Kasumi-1 (cell line): Measurements from ENCODE around the gene RGS19.

Experiments
- DNase-seq, 2 experiments: peaks; one replicate each; lab custom pipeline; 2025; lab: John Stamatoyannopoulos, UW

RGS19 gene

DNA sequence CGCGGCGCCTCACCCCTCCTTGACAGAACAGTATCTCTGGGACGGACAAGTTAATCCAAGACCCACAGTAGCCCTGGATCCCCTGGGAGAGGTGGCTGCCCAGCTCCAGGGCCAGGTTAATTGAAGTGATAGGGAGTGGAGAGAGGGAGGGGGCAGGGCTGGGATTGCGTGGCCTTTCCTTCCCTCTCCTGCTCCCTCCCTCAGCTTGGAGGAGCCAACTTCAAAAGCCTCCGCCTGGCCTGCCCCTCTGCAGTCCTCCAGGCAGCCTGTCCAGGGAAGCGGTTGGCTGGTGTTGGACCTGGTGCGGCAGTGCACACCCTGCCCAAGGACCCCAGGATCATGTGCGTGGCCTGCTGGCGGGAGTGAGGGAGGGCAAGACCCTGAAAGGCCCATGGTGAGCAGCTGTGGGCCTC is 43.4 kb downstream of the RGS19 start, which contains the start of gene C20orf204:
Gene C20orf204 (plus strand): TSS at position 250 of the 413 bp plus-strand sequence. CDS start 142 bp downstream, at position 392.
- DNase-seq: no peak

DNA sequence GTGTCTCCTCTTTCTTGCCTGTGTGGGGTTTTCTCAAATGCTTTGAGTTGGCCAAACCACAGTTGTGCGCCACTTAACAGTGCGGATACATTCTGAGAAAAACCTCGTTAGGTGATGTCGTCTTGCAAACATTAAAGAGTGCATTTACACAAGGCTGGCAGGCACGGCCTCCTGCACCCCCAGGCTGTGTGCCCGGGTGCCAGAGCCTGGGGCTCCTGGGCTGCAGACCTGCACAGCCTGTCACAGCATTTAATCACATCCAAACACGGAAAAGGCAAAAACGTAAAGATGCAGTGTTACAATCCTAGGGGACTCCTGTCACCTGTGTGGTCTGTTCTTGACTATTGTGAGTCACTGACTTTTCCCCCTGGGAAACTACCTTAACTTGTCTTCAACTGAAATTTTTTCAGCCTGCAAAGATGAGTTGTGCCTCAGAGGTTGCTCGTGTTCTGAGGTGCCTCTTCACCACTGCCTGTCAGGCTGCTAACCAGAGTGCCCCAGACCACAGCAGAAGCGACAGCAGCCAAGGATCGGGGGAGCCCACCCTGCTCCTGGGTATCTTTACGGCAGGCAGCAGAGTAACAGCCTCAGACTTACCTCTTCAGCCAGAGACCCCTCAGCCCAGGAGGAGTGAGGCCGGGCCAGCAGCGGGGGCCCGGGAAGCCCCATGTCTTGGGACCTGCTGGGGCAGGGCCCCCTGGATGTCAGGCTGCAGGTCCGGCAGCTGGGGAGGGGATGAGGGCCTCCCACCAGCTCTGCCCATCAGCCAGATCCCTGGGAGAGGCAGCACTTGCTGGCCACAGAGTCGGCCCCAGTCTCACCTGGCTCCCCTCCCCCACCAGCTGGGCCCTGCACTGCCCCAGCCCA is 44.0 kb downstream of the RGS19 start:
- DNase-seq: no peak

DNA sequence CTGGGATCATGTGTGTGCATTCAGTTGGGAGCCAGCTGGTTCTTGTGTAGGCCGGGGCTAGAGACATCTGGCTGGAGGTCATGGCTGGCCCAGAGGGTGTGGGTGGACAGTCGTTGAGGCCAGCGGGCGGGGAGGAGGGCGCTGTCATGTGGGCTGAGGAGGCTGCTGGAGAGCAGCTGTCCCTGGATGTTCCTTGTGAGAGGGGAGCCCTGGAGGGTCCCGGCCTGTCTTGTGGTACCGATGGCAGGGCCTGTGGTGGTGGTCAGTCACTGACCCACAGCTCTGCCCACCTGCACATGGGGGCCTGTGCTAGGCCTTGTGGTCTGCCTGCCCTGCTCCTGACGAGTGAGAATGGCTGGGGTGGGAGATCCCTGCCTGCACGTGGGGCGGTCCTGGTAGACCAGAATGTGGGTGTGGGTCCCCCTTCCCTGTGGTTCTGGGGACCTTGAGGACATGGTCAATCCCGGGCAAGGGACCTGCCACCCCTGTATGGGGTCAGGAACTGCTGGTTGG is 45.3 kb downstream of the RGS19 start:
- no peak for DNase-seq

DNA sequence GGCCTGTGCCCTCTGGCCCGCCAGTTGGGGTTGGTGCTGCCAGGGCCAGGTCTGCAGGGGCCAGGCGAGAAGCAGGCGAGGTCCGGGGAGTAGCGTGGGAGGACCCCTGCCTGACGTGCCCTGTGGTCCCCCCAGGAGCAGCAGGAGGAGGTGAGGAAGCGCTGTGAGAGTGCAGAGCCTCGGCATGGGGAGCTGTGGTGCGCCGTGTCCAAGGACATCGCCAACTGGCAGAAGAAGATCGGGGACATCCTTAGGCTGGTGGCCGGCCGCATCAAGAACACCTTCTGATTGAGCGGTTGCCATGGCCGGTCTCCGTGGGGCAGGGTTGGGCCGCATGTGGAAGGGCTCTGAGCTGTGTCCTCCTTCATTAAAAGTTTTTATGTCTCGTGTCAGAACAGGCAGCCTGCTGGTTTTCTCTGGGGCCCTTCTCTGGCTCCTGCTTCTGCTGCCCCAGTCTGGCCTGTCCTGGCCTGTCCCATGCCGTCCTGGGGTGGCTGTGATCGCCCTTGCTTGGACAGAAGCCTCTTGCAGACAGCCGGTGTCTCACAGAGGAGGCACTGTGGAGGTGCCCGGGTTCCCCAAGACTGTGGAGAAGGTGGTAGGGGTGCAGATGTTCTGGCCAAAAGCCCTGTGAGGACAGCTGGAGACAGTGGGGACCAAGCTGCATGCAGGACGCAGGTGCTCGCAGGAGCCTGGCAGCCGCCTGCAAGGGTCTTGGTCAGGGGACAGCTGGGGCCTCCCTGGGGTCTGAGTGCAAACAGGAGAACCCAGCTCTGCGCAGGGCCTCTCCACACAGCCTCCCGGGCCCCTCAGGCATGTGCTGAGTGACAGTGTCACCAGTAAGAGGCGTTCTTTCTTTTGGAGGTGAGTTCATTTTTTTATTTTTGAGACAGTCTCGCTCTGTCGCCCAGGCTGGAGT is 46.4 kb downstream of the RGS19 start:
- no peak for DNase-seq

DNA sequence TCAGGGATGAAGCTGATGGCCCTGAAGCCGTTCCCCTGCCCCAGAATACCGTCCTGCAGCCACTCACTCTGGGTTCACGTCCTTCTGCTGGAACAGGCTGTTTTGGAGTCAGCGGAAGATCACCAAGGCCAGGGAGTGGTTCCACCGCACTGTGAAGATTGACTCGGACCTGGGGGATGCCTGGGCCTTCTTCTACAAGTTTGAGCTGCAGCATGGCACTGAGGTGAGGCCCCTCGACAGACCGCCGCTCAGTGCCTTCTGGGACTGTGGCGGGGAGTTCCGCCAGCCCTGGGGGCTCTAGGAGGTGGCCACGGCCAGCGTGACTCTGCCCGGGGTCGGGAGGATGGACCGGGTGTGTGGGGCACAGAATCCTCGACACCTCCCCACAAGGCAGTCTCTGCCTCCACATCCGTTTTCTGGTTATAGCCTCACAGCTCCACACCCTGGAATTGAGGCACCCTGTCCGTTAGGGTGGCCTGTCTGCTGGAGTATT is 47.5 kb downstream of the RGS19 start:
- no peak for DNase-seq

DNA sequence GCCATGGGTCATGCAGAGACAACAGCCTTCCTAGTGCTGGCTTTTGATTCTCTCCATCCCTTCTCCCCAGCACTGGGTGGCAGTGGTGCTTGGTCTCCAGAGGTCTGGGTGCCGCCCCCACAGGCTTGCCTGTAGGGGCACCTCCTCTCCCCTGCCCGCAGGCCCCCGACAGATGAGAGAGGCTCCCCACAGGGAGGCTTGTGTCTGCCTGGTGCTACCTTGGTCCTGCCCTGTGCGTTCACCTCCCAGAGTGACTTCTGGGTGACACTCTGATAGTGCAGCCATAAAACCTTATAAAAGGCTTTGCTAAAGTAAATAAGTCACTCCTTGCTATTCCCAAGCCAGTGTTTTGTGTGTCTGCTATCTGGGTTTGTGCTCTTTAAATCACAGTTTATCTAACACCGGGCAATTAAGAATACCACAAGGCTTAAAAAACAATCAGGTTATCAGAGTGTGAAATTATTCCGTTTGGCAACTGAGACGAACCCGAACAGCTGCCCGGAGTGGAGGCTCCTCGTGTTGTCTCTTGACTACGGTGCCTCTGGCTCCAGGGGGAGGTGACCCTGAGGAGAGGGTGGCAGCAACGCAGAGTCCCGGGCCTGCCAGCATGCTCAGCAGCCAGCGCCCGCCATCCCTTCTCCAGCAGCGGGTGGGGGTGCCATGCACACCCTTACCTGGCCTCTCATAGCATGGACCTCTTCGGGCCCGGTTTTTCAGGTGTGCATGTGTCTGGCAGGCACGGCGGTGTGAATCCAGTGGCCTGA is 48.8 kb downstream of the RGS19 start:
- DNase-seq: no peak

- no peak for DNase-seq
Observed at GRCh38 chr20:64029293-64030117, 49.8 kb downstream of the RGS19 start.

DNA sequence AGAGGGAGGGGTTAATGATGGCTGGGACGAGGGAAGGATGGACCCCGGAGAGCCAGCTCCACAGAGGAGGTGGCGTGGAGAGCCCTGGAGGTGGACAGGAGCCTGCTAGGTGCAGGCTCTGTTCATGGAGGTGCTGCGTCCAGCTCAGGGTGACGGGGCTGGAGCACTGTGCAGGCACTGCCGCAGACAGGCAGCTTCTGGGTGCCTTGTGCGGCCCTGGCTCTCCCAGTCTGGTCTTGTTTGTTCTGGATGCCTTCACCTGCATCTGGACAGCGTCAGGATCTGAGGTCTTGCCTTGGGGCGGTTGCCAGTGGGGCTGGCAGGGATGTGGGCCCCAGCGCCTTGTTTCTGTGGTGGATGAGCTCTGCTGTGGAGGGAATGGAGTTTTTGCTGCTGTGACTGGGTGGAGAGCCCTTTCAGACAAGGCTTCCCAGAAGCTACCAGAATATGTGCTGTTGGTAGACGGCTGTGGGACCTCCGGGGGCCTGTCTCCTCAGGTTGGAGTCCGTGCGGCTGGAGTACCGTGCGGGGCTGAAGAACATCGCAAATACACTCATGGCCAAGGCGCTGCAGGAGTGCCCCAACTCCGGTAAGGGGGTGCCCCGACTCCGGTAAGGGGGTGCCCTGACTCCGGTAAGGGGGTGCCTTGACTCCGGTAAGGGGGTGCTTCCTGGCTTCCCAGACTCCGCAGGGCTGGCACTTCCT is 51.2 kb downstream of the RGS19 start:
- no peak for DNase-seq

DNA sequence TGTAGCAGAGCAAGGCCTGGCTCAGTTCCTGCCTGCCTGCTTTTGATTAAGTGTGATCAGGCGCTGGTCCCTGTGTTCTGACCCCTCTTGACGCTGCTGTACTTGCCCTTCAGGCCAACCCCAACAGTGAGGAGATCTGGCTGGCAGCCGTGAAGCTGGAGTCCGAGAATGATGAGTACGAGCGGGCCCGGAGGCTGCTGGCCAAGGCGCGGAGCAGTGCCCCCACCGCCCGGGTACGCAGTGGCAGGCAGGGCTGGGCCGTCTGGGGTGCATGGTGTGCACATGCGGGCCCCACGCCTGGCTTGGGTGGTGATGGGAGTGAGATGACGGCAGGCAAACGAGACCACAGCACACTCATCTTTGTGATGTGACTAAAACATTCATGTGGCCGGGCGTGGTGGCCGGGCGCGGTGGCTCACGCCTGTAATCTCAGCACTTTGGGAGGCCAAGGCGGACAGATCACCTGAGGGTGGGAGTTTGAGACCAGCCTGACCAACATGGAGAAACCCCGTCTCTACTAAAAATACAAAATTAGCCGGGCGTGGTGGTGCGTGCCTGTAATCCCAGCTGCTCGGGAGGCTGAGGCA is 53.4 kb downstream of the RGS19 start:
- DNase-seq: no peak

DNA sequence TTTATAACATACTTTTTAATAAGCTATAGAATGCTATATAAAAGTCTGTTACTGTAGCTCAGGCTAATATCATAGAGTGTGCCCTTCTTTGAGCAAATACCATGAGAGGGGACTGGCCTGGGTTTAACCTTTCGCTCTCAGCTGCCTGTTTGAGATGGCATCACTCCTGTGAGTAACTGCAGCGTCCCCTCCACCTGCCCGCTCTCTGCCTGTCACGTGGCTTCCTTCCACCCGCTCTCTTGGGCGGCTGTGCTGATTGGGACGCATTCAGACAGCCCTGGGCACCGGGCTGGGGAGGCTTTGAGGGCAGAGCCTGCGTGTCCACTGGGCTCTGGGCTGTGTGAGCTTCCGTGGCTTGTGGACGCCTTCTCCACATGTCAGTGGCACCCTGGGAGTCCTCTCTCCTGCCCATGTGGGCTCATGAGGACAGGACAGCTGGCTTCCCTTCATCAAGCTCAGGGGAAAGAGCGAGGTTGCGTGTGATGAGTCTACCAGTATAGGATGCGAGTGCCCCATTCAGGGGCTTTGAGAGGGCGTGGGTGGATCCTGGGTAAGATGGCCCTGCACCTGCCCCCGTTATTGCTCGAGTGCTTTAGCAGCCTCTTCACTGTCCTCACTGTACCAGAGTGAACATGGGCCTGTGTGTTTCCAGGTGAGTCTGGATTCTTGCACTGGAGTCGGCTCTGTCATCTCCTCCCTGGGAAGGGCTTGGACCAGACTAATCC is 54.1 kb downstream of the RGS19 start:
- DNase-seq: no peak

GRCh38 chr20:64024141-64024990 is 55.0 kb downstream of the RGS19 start:
- DNase-seq: no peak

DNA sequence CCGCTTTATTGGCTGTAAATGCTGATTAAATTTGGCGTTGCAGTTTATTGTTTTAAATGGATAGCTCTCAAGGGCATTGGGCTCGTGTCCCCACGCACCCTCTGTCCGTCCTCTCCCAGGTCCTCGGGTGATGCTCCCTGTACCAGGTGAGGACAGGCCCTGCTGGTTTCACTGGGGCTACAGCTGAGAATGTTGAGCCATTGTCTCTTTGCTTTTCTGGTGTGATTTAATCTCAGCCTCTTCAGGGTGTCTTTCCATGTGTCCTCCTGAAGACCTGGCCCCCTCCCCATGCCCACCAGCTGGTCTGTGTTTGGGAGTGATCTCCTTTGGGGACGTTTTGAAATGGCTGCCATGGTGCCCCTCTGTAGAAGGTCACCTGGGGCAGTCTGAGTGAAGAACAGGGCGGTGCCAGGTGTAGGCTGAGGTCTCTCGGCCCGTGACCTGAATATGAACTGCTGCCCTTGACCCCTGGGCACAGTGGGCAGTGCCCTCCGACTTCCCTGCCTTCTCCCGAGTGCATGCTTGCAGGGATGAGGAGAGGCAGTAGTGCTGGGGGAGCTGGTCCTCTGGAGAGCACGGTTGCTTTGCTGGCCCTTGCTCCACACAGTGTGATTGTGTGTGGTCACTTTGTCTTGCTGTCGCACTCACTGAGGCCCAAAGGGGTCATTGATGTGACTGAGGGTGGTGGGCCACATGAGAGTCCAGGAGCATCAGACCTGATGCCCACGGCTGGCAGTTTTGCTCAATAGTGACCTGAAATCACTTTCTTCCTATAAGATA is 55.8 kb downstream of the RGS19 start:
- DNase-seq: no peak
